GM23338 (cell line): ENCODE data around the gene RNF151. TPM values are rescaled to one million over a fixed set of nuclear protein-coding genes. Genes with fewer than 3 reads are reported as not detected.
"Not testable (repeated sequence)": the region's sequence is repeated elsewhere in the genome, so short reads cannot be mapped to it uniquely, and the experiment has no call there.

Experiments used
- ATAC-seq: fragments of 200-7000 bp; cut with Tn5 transposase; 3 replicates; pipeline ENCODE4 v1.9.1; 2020
- DNase-seq: peaks from one replicate; pipeline ENCODE4 v3.0.0-alpha.2; 2015; ENCODE audit warnings: low spot score
- H2AFZ ChIP-seq: fragments of 200-600 bp; sonication (generic); 2 replicates; pipeline ENCODE4 v1.8.0; 2016; ENCODE audit warnings: antibody characterized with exemption, mild to moderate bottlenecking, moderate library complexity
- H3F3A ChIP-seq: fragments of 200-600 bp; sonication (generic); replicated peaks from 2 replicates; pipeline ENCODE4 v1.8.0; 2017; ENCODE audit warnings: antibody characterized with exemption, mixed run types, low read depth
- H3K27ac ChIP-seq: fragments of 200-600 bp; sonication (generic); 2 replicates; pipeline ENCODE4 v1.6.1; 2016; ENCODE audit warnings: low read depth
- H3K27me3 ChIP-seq: fragments of 200-600 bp; sonication (generic); 2 replicates; pipeline ENCODE4 v1.8.0; 2016; ENCODE audit warnings: mild to moderate bottlenecking, mixed run types, moderate library complexity; ENCODE audit not compliant: insufficient read depth
- H3K36me3 ChIP-seq: fragments of 200-600 bp; sonication (generic); 2 replicates; pipeline ENCODE4 v1.8.0; 2016; ENCODE audit warnings: mild to moderate bottlenecking; ENCODE audit not compliant: insufficient read depth
- H3K4me1 ChIP-seq: fragments of 200-600 bp; sonication (generic); 2 replicates; pipeline ENCODE4 v1.8.0; 2016; ENCODE audit warnings: mild to moderate bottlenecking, moderate library complexity; ENCODE audit not compliant: insufficient read depth
- H3K4me2 ChIP-seq: fragments of 200-600 bp; sonication (generic); 2 replicates; pipeline ENCODE4 v1.7.1; 2017; ENCODE audit warnings: mixed run types
- H3K4me3 ChIP-seq: fragments of 200-600 bp; sonication (generic); 2 replicates; pipeline ENCODE4 v1.6.1; 2016; ENCODE audit warnings: mixed run types
- H3K79me2 ChIP-seq: fragments of 200-600 bp; sonication (generic); replicated peaks from 2 replicates; pipeline ENCODE4 v1.8.0; 2017; ENCODE audit warnings: mild to moderate bottlenecking; ENCODE audit not compliant: insufficient read depth
- H3K9me2 ChIP-seq: fragments of 200-600 bp; sonication (generic); 2 replicates; pipeline ENCODE4 v1.8.0; 2017; ENCODE audit not compliant: insufficient read depth
- H4K20me1 ChIP-seq: fragments of 200-600 bp; sonication (generic); replicated peaks from 2 replicates; pipeline ENCODE4 v1.8.0; 2017; ENCODE audit warnings: mild to moderate bottlenecking; ENCODE audit not compliant: insufficient read depth
- H3K27ac Mint-ChIP-seq: 2 replicates; pipeline ENCODE4 v1.8.0; 2020; ENCODE audit warnings: inconsistent platforms, mild to moderate bottlenecking, moderate library complexity, mixed read lengths
- H3K27me3 Mint-ChIP-seq: 3 replicates; pipeline ENCODE4 v1.8.0; 2022; ENCODE audit warnings: low read depth, mild to moderate bottlenecking, moderate library complexity, mixed read lengths, inconsistent platforms; ENCODE audit not compliant: insufficient read depth, poor library complexity
- H3K36me3 Mint-ChIP-seq: 3 replicates; pipeline ENCODE4 v1.8.0; 2021; ENCODE audit warnings: low read depth, mild to moderate bottlenecking, inconsistent platforms, moderate library complexity, mixed read lengths
- H3K4me1 Mint-ChIP-seq: 3 replicates; pipeline ENCODE4 v1.8.0; 2020; ENCODE audit warnings: mild to moderate bottlenecking, inconsistent platforms, mixed read lengths
- H3K4me3 Mint-ChIP-seq: 3 replicates; pipeline ENCODE4 v1.8.0; 2021; ENCODE audit warnings: moderate library complexity, mild to moderate bottlenecking, inconsistent platforms, mixed read lengths
- H3K9me3 Mint-ChIP-seq: 3 replicates; pipeline ENCODE4 v1.8.0; 2020; ENCODE audit warnings: moderate library complexity, mild to moderate bottlenecking, inconsistent platforms, mixed read lengths
- CREB1 ChIP-seq: fragments of 250-450 bp; sonication (Bioruptor Pico); IDR thresholded peaks from 2 replicates; pipeline ENCODE4 v1.5.0; 2020; ENCODE audit warnings: low read depth, mild to moderate bottlenecking, moderate library complexity
- ETS1 ChIP-seq: IDR thresholded peaks from 2 replicates; pipeline ENCODE4 v1.6.1; 2016; ENCODE audit warnings: antibody characterized with exemption
- EZH2 ChIP-seq: fragments of 200-600 bp; sonication (generic); IDR thresholded peaks from one replicate; pipeline ENCODE4 v1.8.0; 2017; ENCODE audit warnings: antibody characterized with exemption, mild to moderate bottlenecking, low read depth; ENCODE audit not compliant: unreplicated experiment
- JUNB ChIP-seq: IDR thresholded peaks from one replicate; pipeline ENCODE4 v1.6.1; 2016; ENCODE audit warnings: antibody characterized with exemption; ENCODE audit not compliant: unreplicated experiment
- NANOG ChIP-seq: IDR thresholded peaks from 2 replicates; pipeline ENCODE4 v1.6.1; 2016; ENCODE audit warnings: antibody characterized with exemption, borderline replicate concordance
- POLR2AphosphoS5 ChIP-seq: IDR thresholded peaks from 2 replicates; pipeline ENCODE4 v1.6.1; 2016; ENCODE audit warnings: antibody characterized with exemption, low read depth
- ZNF331 ChIP-seq: fragments of 250-450 bp; sonication (Bioruptor Pico); IDR thresholded peaks from 2 replicates; pipeline ENCODE4 v1.5.0; 2020; ENCODE audit warnings: low read depth, mild to moderate bottlenecking, moderate library complexity
- polyA plus RNA-seq: library from polyadenylated mRNA; unstranded; fragments of >200 nt; fragmentation: Nextera tagmentation; extraction: Ambion mirVana; gene quantifications from 2 replicates; pipeline ENCODE4 v1.2.1, GENCODE V29; 2016
- total RNA-seq: library from RNA; depleted of rRNA; stranded (reverse); fragments of >200 nt; shearing (Covaris generic); gene quantifications from 2 replicates; pipeline ENCODE4 v1.2.3, GENCODE V29; 2014
- TF ChIP-seq, protein P1 (sequence below): IDR thresholded peaks from one replicate; pipeline ENCODE4 v1.6.1; 2018; ENCODE audit warnings: antibody characterized with exemption; ENCODE audit not compliant: unreplicated experiment

RNF151 gene
- total and polyA plus RNA-seq, 2 experiments from 2014 or later, result not detected

DNA sequence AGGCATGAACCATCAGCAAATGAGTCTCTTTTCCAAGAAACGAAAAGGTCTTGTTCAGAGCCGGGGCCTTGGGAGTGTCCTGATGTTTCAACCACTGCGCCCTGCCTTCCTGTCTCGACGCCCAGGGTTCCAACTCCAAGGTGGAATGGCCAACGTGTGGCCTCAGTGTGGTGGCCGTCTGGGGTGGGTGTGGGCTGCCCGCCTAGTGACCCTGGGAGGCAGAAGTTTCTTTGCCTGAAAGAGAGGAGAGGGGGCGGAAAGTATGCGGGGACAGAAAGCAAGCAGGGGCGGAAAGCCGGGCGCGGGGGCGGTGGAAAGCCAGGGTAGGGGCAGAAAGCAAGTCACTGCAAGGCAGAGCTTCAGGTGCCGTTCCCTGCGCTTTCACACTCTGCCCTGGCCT, 27.7 kb upstream of the RNF151 start (continued):
- TF ChIP-seq, protein P1, sequence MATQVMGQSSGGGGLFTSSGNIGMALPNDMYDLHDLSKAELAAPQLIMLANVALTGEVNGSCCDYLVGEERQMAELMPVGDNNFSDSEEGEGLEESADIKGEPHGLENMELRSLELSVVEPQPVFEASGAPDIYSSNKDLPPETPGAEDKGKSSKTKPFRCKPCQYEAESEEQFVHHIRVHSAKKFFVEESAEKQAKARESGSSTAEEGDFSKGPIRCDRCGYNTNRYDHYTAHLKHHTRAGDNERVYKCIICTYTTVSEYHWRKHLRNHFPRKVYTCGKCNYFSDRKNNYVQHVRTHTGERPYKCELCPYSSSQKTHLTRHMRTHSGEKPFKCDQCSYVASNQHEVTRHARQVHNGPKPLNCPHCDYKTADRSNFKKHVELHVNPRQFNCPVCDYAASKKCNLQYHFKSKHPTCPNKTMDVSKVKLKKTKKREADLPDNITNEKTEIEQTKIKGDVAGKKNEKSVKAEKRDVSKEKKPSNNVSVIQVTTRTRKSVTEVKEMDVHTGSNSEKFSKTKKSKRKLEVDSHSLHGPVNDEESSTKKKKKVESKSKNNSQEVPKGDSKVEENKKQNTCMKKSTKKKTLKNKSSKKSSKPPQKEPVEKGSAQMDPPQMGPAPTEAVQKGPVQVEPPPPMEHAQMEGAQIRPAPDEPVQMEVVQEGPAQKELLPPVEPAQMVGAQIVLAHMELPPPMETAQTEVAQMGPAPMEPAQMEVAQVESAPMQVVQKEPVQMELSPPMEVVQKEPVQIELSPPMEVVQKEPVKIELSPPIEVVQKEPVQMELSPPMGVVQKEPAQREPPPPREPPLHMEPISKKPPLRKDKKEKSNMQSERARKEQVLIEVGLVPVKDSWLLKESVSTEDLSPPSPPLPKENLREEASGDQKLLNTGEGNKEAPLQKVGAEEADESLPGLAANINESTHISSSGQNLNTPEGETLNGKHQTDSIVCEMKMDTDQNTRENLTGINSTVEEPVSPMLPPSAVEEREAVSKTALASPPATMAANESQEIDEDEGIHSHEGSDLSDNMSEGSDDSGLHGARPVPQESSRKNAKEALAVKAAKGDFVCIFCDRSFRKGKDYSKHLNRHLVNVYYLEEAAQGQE, result no peak
- no peak for TF ChIP-seq ZNF331 (CRISPR knock-in tag)
- TF ChIP-seq ETS1, result no peak

- DNase-seq, ATAC-seq, H3K79me2 ChIP-seq, H3K4me3 ChIP-seq, H3K27ac ChIP-seq, H3K4me2 ChIP-seq, H3K27me3 ChIP-seq, H3K9me3 Mint-ChIP-seq, H3K27ac Mint-ChIP-seq, H3K27me3 Mint-ChIP-seq, H3K9me2 ChIP-seq, H3K4me3 Mint-ChIP-seq, H4K20me1 ChIP-seq, H3K36me3 ChIP-seq, H2AFZ ChIP-seq: not testable (repeated sequence)
- H3K36me3 Mint-ChIP-seq, result peaks cover 16% of the 10 kb centered on the region
- H3K4me1 Mint-ChIP-seq, result peaks cover 20% of the 10 kb centered on the region
- Histone ChIP-seq H3K4me1 (peaks cover 15% of the 10 kb centered on the region; the same call in 1 of the 2 replicates), H3F3A (0 out of 2 replicates have a peak, but pooled peaks cover 10% of the 10 kb centered on the region)
Observed at GRCh38 chr16:1939833-1940232, 26.8 kb upstream of the RNF151 start.

DNA sequence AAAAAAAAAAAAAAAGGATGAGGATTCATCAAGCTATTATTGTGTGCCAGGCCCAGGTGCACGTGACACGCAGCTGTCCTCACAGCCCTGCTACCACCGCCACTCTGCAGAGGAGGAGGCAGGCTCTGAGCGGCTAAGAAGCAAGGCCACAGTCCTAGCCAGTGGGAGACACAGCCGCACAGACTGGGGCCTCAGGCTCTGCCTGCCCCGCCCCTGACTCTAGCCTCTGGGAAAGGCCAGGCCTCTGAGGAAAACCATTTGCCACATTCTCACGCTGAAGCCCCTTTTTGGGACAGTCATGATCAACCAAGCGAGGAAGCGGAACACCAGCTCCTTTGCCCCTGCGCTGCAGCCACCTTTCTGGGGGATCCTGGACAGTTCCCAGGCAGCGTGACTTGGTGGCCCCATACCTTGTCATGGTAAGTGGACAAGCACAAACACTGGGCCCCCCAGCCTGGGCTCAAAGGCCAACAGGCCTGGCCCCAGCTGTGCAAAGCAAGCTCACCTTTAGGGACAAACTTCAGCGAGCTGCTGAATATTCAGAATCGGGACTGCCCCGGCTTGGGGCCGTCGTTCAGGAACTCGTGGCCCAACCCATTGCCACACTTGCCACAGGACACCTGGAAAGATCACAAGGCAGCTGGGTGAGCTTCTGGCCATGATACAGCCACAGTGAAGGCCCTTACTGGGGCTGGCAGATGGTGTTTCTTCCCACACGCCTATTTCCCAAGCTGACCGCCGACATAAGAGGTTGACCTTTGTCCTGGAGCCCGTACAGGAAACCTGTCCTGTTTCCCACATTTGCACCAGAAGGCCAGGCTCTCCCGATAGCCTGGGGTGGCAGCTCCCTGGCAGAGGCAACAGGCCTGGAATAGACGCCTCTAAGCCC, 26.1 kb upstream of the RNF151 start:
- Histone ChIP-seq H3K4me3 (no peak overlapping the region), H3K27ac (no peak overlapping the region)

More for the DNA sequence above, 26.1 kb upstream of the RNF151 start:
- ATAC-seq, result no peak
- no peak overlapping the region for H3K27ac Mint-ChIP-seq
- H3K27me3 ChIP-seq, result no peaks in the 10 kb centered on the region
- H3K9me2 ChIP-seq, result no peaks in the 10 kb centered on the region
- DNase-seq, result no peak
- H2AFZ ChIP-seq, result no peak overlapping the region
- no peak for TF ChIP-seq CREB1 (CRISPR knock-in tag)
- no peak for TF ChIP-seq EZH2
- TF ChIP-seq NANOG, result no peak
- TF ChIP-seq ETS1, result no peak
- no peak for TF ChIP-seq JUNB
- TF ChIP-seq POLR2AphosphoS5, result no peak
- H3K36me3 ChIP-seq, result no peaks in the 10 kb centered on the region
- peaks cover 11% of the 10 kb centered on the region for H3K27me3 Mint-ChIP-seq
- H3K36me3 Mint-ChIP-seq, result peaks cover 16% of the 10 kb centered on the region
- no peaks in the 10 kb centered on the region for H3K79me2 ChIP-seq
- H3K4me2 ChIP-seq, result no peak overlapping the region
- peaks cover 20% of the 10 kb centered on the region for H3K4me1 Mint-ChIP-seq
- H3K9me3 Mint-ChIP-seq, result no peaks in the 10 kb centered on the region
- H3K4me3 Mint-ChIP-seq, result no peak overlapping the region
- H4K20me1 ChIP-seq, result no peaks in the 10 kb centered on the region; the same call in 1 of the 2 replicates
- 0 out of 2 replicates have a peak, but pooled peaks cover 10% of the 10 kb centered on the region for H3F3A ChIP-seq
- H3K4me1 ChIP-seq, result peaks cover 15% of the 10 kb centered on the region; the same call in 1 of the 2 replicates
